IPS DF 4.7 (cell line): Measurements from ENCODE around the gene CHRNA9.
"Not testable (repeated sequence)": the region's sequence is repeated elsewhere in the genome, so short reads cannot be mapped to it uniquely, and the experiment has no call there.

Experiments used
- DNase-seq: peaks from one replicate; pipeline ENCODE4 v3.0.0-alpha.2; 2013; ENCODE audit warnings: low spot score; ENCODE audit errors: extremely low read depth

CHRNA9 gene

GRCh38 chr4:40380647-40381046, 45.5 kb downstream of the CHRNA9 start:
- DNase-seq: no peak

GRCh38 chr4:40388239-40388638, 53.1 kb downstream of the CHRNA9 start:
- no peak for DNase-seq

GRCh38 chr4:40389986-40390385, 54.9 kb downstream of the CHRNA9 start:
- no peak for DNase-seq

- DNase-seq: not testable (repeated sequence)
Observed at GRCh38 chr4:40392241-40392640, 57.1 kb downstream of the CHRNA9 start.

GRCh38 chr4:40394236-40394635, 59.1 kb downstream of the CHRNA9 start:
- no peak for DNase-seq

GRCh38 chr4:40395166-40395900, 60.2 kb downstream of the CHRNA9 start:
- DNase-seq: no peak

GRCh38 chr4:40395908-40396793, 61.0 kb downstream of the CHRNA9 start:
- DNase-seq: no peak

- DNase-seq: no peak
Observed at GRCh38 chr4:40399578-40399977, 64.4 kb downstream of the CHRNA9 start.

GRCh38 chr4:40401096-40401495, 66.0 kb downstream of the CHRNA9 start:
- DNase-seq: no peak

- DNase-seq: no peak
Observed at GRCh38 chr4:40401631-40402030, 66.5 kb downstream of the CHRNA9 start.

GRCh38 chr4:40402556-40402955, 67.4 kb downstream of the CHRNA9 start:
- no peak for DNase-seq

- no peak for DNase-seq
Observed at GRCh38 chr4:40403081-40403480, 67.9 kb downstream of the CHRNA9 start.
